Naive B cell (primary cell): Measurements from ENCODE around the gene CST9. TPM values are rescaled to one million over a fixed set of nuclear protein-coding genes. Genes with fewer than 3 reads are reported as not detected.
"Not testable (repeated sequence)": the region's sequence is repeated elsewhere in the genome, so short reads cannot be mapped to it uniquely, and the experiment has no call there.

ENCODE experiments used
- ATAC-seq, 2 donors: fragments of 150-1000 bp; cut with Tn5 transposase; 2 replicates each; pipeline ENCODE4 v1.10.0; 2021; ENCODE audit warnings: low read depth in 2 of 2, mild to moderate bottlenecking in 2 of 2, moderate library complexity in 2 of 2
- DNase-seq: peaks from one replicate; pipeline ENCODE4 v3.0.0; 2022
- H3K27ac Mint-ChIP-seq, 6 donors: one replicate each; pipeline ENCODE4 v1.8.0; 2020 to 2022; ENCODE audit warnings: mild to moderate bottlenecking in 6 of 6, mixed read lengths in 6 of 6, moderate library complexity in 5 of 6, inconsistent platforms in 2 of 6
- H3K27me3 Mint-ChIP-seq, 3 donors: one replicate each; pipeline ENCODE4 v1.8.0; 2021 to 2022; ENCODE audit warnings: mixed read lengths in 3 of 3, mild to moderate bottlenecking in 1 of 3
- H3K36me3 Mint-ChIP-seq, 2 donors: one replicate each; pipeline ENCODE4 v1.8.0; 2020 to 2022; ENCODE audit warnings: mixed read lengths in 2 of 2, inconsistent platforms in 1 of 2, mild to moderate bottlenecking in 1 of 2
- H3K4me1 Mint-ChIP-seq, 3 donors: one replicate each; pipeline ENCODE4 v1.8.0; 2020 to 2022; ENCODE audit warnings: mixed read lengths in 3 of 3, inconsistent platforms in 1 of 3, mild to moderate bottlenecking in 1 of 3, moderate library complexity in 1 of 3
- H3K4me3 Mint-ChIP-seq, 8 donors: one replicate each; pipeline ENCODE4 v1.8.0; 2020 to 2022; ENCODE audit warnings: mild to moderate bottlenecking in 8 of 8, mixed read lengths in 8 of 8, moderate library complexity in 8 of 8, inconsistent platforms in 2 of 8
- H3K9me3 Mint-ChIP-seq, 7 donors: one replicate each; pipeline ENCODE4 v1.8.0; 2020 to 2022; ENCODE audit warnings: mixed read lengths in 7 of 7, mild to moderate bottlenecking in 5 of 7, inconsistent platforms in 2 of 7, moderate library complexity in 1 of 7
- polyA plus RNA-seq, 6 donors: library from polyadenylated mRNA; unstranded; fragments of 300-500 nt; fragmentation: Illumina TruSeq; gene quantifications; one replicate each; pipeline ENCODE4 v1.2.3, GENCODE V29; 2021; ENCODE audit warnings: low read depth in 6 of 6

The CST9 gene
- polyA plus RNA-seq, 6 donors from 2014 or later, result not detected

GRCh38 chr20:23585449-23585807, 20.3 kb downstream of the CST9 start:
- H3K4me1 Mint-ChIP-seq, result no peaks in the 10 kb centered on the region
- DNase-seq (no peak), ATAC-seq (no peak)
- H3K27me3 Mint-ChIP-seq, result peaks cover 8 to 47% (median 46%) of the 10 kb centered on the region in 3 donors
- no peak overlapping the region for H3K4me3 Mint-ChIP-seq
- H3K27ac Mint-ChIP-seq, result no peak overlapping the region
- peaks cover under 1 to 7% (median 5%) of the 10 kb centered on the region in 7 donors for H3K9me3 Mint-ChIP-seq
- H3K36me3 Mint-ChIP-seq, result peaks cover 0 to 11% of the 10 kb centered on the region in 2 donors

GRCh38 chr20:23584434-23585199, 21.1 kb downstream of the CST9 start:
- peaks cover 0 to 12% of the 10 kb centered on the region in 2 donors for H3K36me3 Mint-ChIP-seq
- H3K27ac Mint-ChIP-seq, result no peak overlapping the region
- no peak overlapping the region for H3K4me3 Mint-ChIP-seq
- no peak for DNase-seq
- H3K27me3 Mint-ChIP-seq, result peaks cover 10 to 51% (median 51%) of the 10 kb centered on the region in 3 donors
- ATAC-seq, result no peak
- H3K4me1 Mint-ChIP-seq, result no peaks in the 10 kb centered on the region
- H3K9me3 Mint-ChIP-seq, result peaks cover 2 to 9% (median 5%) of the 10 kb centered on the region in 7 donors

- no peak overlapping the region for H3K4me3 Mint-ChIP-seq
- H3K4me1 Mint-ChIP-seq, result no peaks in the 10 kb centered on the region
- DNase-seq (no peak), ATAC-seq (no peak)
- no peak overlapping the region for H3K27ac Mint-ChIP-seq
- H3K27me3 Mint-ChIP-seq, result peaks cover 10 to 51% (median 51%) of the 10 kb centered on the region in 3 donors
- peaks cover 0 to 12% of the 10 kb centered on the region in 2 donors for H3K36me3 Mint-ChIP-seq
- peaks cover 2 to 9% (median 5%) of the 10 kb centered on the region in 7 donors for H3K9me3 Mint-ChIP-seq
Observed at GRCh38 chr20:23583526-23583925, 22.2 kb downstream of the CST9 start.

- no peaks in the 10 kb centered on the region for H3K4me1 Mint-ChIP-seq
- H3K9me3 Mint-ChIP-seq, result peaks cover 2 to 9% (median 5%) of the 10 kb centered on the region in 7 donors
- H3K4me3 Mint-ChIP-seq, result no peak overlapping the region
- DNase-seq, result no peak
- peaks cover 0 to 12% of the 10 kb centered on the region in 2 donors for H3K36me3 Mint-ChIP-seq
- ATAC-seq, result no peak
- H3K27ac Mint-ChIP-seq, result no peak overlapping the region
- peaks cover 10 to 51% (median 45%) of the 10 kb centered on the region in 3 donors for H3K27me3 Mint-ChIP-seq
Observed at GRCh38 chr20:23582293-23582692, 23.4 kb downstream of the CST9 start.

GRCh38 chr20:23581833-23582232, 23.9 kb downstream of the CST9 start:
- H3K4me3 Mint-ChIP-seq, DNase-seq, H3K9me3 Mint-ChIP-seq, H3K4me1 Mint-ChIP-seq, ATAC-seq, H3K27ac Mint-ChIP-seq: not testable (repeated sequence)
- Mint-ChIP-seq H3K36me3 (peaks cover 0 to 12% of the 10 kb centered on the region in 2 donors), H3K27me3 (peaks cover 10 to 51% (median 45%) of the 10 kb centered on the region in 3 donors)

- H3K9me3 Mint-ChIP-seq, result peaks cover 0 to 4% (median 0%) of the 10 kb centered on the region in 7 donors
- ATAC-seq (no peak), DNase-seq (no peak)
- H3K27me3 Mint-ChIP-seq, result no peaks in the 10 kb centered on the region
- no peaks in the 10 kb centered on the region for H3K36me3 Mint-ChIP-seq
- H3K27ac Mint-ChIP-seq, result no peak overlapping the region
- H3K4me3 Mint-ChIP-seq, result no peak overlapping the region
- H3K4me1 Mint-ChIP-seq, result no peaks in the 10 kb centered on the region
Observed at GRCh38 chr20:23574977-23575376, 30.7 kb downstream of the CST9 start.

- H3K27ac Mint-ChIP-seq, result no peak overlapping the region
- DNase-seq, result no peak
Observed at GRCh38 chr20:23570178-23570760, 35.4 kb downstream of the CST9 start.

GRCh38 chr20:23569570-23569969, 36.1 kb downstream of the CST9 start:
- Mint-ChIP-seq H3K36me3 (no peaks in the 10 kb centered on the region), H3K27me3 (peaks cover 6 to 9% (median 8%) of the 10 kb centered on the region in 3 donors), H3K27ac (no peak overlapping the region), H3K9me3 (peaks cover 0 to 2% (median 0%) of the 10 kb centered on the region in 7 donors), H3K4me3 (no peak overlapping the region), H3K4me1 (no peaks in the 10 kb centered on the region)
- no peak for DNase-seq
- ATAC-seq, result no peak

More at GRCh38 chr20:23570178-23570760, 35.4 kb downstream of the CST9 start:
- H3K27me3 Mint-ChIP-seq, result peaks cover 4 to 9% (median 8%) of the 10 kb centered on the region in 3 donors
- no peaks in the 10 kb centered on the region for H3K4me1 Mint-ChIP-seq
- no peak overlapping the region for H3K4me3 Mint-ChIP-seq
- peaks cover 0 to 2% (median 0%) of the 10 kb centered on the region in 7 donors for H3K9me3 Mint-ChIP-seq
- no peak for ATAC-seq
- H3K36me3 Mint-ChIP-seq, result no peaks in the 10 kb centered on the region

- no peak for DNase-seq
- peaks cover 0 to 3% (median 0%) of the 10 kb centered on the region in 7 donors for H3K9me3 Mint-ChIP-seq
Observed at GRCh38 chr20:23568971-23569330, 36.8 kb downstream of the CST9 start.

GRCh38 chr20:23568320-23568970, 37.3 kb downstream of the CST9 start, which contains the start of gene CST9L:
Gene CST9L, minus strand, starts transcription at chr20:23568484. Its CDS starts 34 bp downstream, at chr20:23568450.
- no peaks in the 10 kb centered on the region for H3K4me1 Mint-ChIP-seq
- peaks cover 8 to 15% (median 14%) of the 10 kb centered on the region in 3 donors for H3K27me3 Mint-ChIP-seq
- H3K36me3 Mint-ChIP-seq, result no peaks in the 10 kb centered on the region
- no peak for DNase-seq
- no peak within 1 kb of the TSS for H3K4me3 Mint-ChIP-seq
- peaks cover 0 to 4% (median 0%) of the 10 kb centered on the region in 7 donors for H3K9me3 Mint-ChIP-seq
- no peak within 1 kb of the TSS for H3K27ac Mint-ChIP-seq
- ATAC-seq, result no peak

More at GRCh38 chr20:23568971-23569330, 36.8 kb downstream of the CST9 start:
- ATAC-seq, result no peak
- Mint-ChIP-seq H3K27me3 (peaks cover 8 to 14% (median 12%) of the 10 kb centered on the region in 3 donors), H3K27ac (no peak overlapping the region), H3K4me3 (no peak overlapping the region), H3K4me1 (no peaks in the 10 kb centered on the region), H3K36me3 (no peaks in the 10 kb centered on the region)

GRCh38 chr20:23566199-23566932, 39.4 kb downstream of the CST9 start:
- Mint-ChIP-seq H3K27me3 (peaks cover 8 to 15% (median 14%) of the 10 kb centered on the region in 3 donors), H3K27ac (peak overlapping the region in 1 of 6 donors; percentile 64), H3K36me3 (peaks cover 0 to 9% of the 10 kb centered on the region in 2 donors), H3K4me1 (no peaks in the 10 kb centered on the region), H3K9me3 (peaks cover 3 to 25% (median 16%) of the 10 kb centered on the region in 7 donors), H3K4me3 (no peak overlapping the region)
- ATAC-seq, result no peak
- DNase-seq, result no peak

GRCh38 chr20:23565503-23566045, 40.1 kb downstream of the CST9 start:
- no peak overlapping the region for H3K4me3 Mint-ChIP-seq
- no peaks in the 10 kb centered on the region for H3K4me1 Mint-ChIP-seq
- no peak for ATAC-seq
- peaks cover 3 to 29% (median 20%) of the 10 kb centered on the region in 7 donors for H3K9me3 Mint-ChIP-seq
- H3K27ac Mint-ChIP-seq, result peak overlapping the region in 2 of 6 donors; percentile 64
- H3K36me3 Mint-ChIP-seq, result peaks cover 0 to 9% of the 10 kb centered on the region in 2 donors
- DNase-seq, result no peak
- H3K27me3 Mint-ChIP-seq, result peaks cover 8 to 15% (median 14%) of the 10 kb centered on the region in 3 donors

- H3K9me3 Mint-ChIP-seq, result peaks cover 6 to 35% (median 26%) of the 10 kb centered on the region in 7 donors
- ATAC-seq, result no peak
- H3K4me1 Mint-ChIP-seq, result no peaks in the 10 kb centered on the region
- no peak for DNase-seq
- H3K36me3 Mint-ChIP-seq, result peaks cover 0 to 15% of the 10 kb centered on the region in 2 donors
- H3K27ac Mint-ChIP-seq, result no peak overlapping the region
- H3K27me3 Mint-ChIP-seq, result peaks cover 14 to 15% (median 14%) of the 10 kb centered on the region in 3 donors
- H3K4me3 Mint-ChIP-seq, result no peak overlapping the region
Observed at GRCh38 chr20:23564927-23565326, 40.8 kb downstream of the CST9 start.
